Gastroesophageal sphincter (tissue), 3 donors: ENCODE data around the gene SLC24A3.

Source experiments
- CTCF ChIP-seq, 4 experiments: fragments of 200-600 bp in 2 of 4; fragments of 450-650 bp in 2 of 4; sonication (generic) in 1 of 4; IDR thresholded peaks; one replicate each; pipeline ENCODE4 v1.5.1; 2017 to 2019; ENCODE audit warnings: antibody characterized with exemption in 4 of 4, mild to moderate bottlenecking in 2 of 4, moderate library complexity in 2 of 4
- EP300 ChIP-seq: sonication (generic); formaldehyde crosslinking; IDR thresholded peaks from one replicate; pipeline ENCODE4 v1.6.1; 2017; ENCODE audit warnings: antibody characterized with exemption, mild to moderate bottlenecking

DNA sequence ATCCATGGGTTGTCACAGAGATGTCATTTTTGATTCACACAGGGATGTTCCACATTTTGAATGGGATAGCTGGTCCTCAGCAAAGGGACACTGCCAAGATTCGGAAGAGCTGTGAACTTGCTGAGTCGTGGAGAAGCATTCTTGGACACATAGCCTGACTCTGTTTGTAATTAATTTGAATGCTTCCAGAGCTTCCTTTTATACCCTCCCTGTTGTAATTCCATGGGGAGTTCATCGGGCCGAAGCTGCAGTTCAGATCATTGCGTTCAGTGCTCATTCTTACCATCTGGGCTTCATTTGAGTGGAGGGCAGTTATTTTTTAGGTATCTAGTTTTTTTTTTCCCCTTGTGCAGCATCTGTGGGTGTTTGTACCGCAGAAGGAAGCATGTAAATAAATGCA, 126.5 kb downstream of the SLC24A3 start:
- TF ChIP-seq CTCF (IDR thresholded peaks at IDR 0.05) (no peak), EP300 (no peak)
